NCI-H226 (cell line): ENCODE data around the gene KCNAB1.
"Not testable (repeated sequence)": the region's sequence is repeated elsewhere in the genome, so short reads cannot be mapped to it uniquely, and the experiment has no call there.

Experiments used
- DNase-seq: peaks from one replicate; pipeline ENCODE4 v3.0.0-alpha.2; 2015

Gene KCNAB1

GRCh38 chr3:156180077-156180476 lies 59.7 kb downstream of the KCNAB1 start:
- peak; percentile 74 for DNase-seq

GRCh38 chr3:156181509-156181908 lies 61.1 kb downstream of the KCNAB1 start:
- DNase-seq = peak; percentile 92

GRCh38 chr3:156183396-156183795 lies 63.0 kb downstream of the KCNAB1 start:
- DNase-seq = no peak

DNA sequence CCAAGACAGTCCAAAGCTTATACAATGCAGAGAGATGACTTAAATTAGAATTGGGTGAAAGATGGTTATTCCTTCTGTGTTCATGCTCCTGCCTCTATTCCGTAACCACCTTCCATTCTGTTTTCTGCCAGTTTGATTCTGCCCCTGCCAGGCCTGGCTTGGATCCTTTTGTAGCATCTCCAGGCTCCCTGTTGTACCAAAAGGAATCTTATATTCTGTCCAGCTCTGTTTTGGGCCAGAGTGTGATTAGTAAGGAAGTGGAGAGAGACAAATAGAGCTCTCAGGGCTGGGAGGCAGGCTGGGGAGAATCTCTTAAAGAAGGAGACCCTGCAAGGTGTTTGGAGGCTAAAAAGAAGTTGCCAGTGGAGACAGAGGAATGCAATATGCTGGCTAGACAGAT lies 63.8 kb downstream of the KCNAB1 start:
- DNase-seq = no peak

- DNase-seq = peak; percentile 86
Measured at GRCh38 chr3:156187146-156187769, 66.9 kb downstream of the KCNAB1 start.

DNA sequence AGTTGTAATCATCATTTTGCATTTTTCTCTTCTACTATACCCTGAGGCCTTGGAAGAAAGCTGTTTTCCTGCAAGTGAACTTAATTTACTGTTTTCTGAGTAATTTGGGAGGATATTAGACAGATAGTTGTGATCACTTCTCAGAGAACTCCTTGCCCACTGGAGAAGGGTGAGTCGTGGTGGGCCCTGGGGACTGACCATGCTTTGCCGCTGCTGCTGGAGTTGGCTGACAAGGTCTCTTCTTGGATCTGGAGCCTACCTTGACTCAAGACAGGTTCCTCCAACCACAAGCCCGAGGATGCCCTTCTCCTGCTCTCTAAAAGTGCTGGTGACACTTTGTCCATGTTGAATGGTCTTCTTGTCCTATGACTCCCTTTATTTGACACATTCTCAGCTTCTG lies 68.4 kb downstream of the KCNAB1 start:
- DNase-seq = no peak

GRCh38 chr3:156189927-156190326 lies 69.5 kb downstream of the KCNAB1 start:
- no peak for DNase-seq

- not testable (repeated sequence) for DNase-seq
Measured at GRCh38 chr3:156194945-156195344, 74.6 kb downstream of the KCNAB1 start.

DNA sequence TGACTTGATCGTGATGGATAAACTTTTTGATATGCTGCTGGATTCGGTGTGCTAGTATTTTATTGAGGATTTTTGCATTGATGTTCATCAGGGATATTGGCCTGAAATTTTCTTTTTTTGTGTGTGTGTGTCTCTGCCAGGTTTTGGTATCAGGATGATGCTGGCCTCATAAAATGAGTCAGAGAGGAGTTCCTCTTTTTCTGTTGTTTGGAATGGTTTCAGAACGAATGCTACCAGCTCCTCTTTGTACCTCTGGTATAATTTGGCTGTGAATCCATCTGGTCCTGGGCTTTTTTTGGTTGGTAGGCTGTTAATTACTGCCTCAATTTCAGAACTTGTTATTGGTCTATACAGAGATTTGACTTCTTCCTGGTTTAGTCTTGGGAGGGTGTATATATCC lies 76.8 kb downstream of the KCNAB1 start:
- DNase-seq = not testable (repeated sequence)

- DNase-seq = no peak
Measured at GRCh38 chr3:156201411-156202405, 81.3 kb downstream of the KCNAB1 start.

DNA sequence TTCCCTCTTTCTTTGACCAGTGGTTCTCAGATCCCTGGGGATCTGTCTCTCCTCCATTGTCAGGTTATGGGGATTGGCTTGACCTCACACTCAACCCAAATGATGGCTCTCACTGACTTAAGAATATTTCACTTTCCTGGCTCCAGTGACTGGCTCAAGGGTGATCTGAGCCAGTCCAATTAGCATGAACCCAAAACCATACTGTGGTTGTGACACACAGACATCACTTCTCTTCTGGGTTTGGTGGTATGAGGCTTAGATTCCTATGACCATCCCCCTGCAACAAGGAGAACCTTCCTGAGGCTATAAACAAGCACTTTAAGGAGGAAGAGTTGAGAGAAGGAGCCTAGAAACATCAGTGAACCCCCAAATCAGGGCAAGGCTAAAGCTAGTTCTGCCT lies 85.8 kb downstream of the KCNAB1 start:
- no peak for DNase-seq

DNA sequence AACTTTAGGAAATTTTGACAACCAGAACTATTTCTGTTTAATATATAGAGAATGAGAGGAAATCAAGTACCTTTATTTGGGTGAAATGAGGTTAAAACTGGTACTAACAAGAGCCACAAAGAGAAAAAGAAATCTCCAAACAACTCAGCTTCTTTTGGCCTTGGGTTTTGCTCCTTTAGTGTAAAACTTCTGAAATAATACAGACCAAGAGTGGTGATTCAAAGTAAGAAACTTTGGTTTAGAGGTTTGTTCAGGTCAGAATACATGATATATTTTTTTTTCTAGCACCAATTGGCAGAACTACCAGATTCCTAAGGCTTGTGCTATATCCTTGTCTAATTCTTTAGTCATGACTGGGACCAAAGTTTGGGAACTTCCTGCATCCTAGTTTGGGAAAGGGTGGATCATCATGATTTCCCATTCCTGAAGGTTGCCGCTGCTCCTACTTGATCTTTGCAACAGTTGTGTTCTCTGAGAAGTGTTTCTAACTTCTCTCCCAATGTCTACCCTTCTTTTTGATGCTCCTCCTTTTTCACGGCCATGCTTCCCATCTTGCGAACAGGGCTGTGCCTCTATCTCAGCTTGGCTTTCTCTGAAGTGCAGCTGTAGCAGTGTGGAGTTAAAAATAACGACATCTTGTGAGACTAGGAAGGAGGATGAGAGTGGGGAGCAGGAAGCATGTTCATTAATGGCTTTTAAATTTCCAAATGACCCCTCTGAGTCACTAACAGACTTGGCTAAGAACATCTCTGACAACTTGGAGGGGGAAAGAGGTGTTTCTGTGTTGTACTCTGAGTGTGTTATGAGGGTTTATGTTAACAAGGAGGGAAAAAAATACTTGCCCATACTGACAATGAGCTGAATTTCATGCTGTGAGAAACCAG lies 87.7 kb downstream of the KCNAB1 start:
- DNase-seq = no peak

DNA sequence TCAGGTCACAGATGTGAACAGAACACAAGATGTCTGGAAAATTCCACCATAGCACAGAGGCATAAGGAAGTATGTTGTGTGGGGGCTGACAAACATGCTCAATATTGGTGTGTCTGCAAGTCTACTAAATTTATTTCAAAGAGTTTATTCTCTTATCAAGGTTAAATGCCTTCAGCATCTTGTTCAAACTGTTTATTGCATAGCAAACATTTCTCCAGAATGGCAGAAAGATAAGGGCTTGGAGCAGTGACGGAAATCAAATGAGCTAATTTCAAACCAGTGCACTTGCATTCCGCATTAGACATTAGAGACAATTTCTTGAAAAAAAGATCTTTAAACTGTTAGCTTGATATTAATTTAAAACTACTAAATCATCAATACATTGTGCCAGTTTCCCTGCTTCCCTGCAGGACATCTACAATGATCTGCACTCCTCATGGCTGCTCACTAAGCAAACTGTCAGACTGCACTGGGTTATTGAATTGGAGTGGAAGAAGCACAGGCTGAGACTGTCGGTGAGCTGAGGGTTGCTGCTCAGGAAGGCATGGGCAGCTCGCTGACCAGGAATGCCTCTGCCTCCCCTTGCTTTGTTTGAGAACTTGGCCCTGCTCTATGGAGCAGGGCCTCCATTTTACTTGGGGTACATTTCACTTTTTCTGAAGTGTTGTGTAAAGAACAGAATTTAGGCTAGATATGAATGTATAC lies 89.4 kb downstream of the KCNAB1 start:
- DNase-seq = peak; percentile 61

- peak; percentile 91 for DNase-seq
Measured at GRCh38 chr3:156211583-156211982, 91.2 kb downstream of the KCNAB1 start.

GRCh38 chr3:156214676-156215075 lies 94.3 kb downstream of the KCNAB1 start:
- DNase-seq = no peak

DNA sequence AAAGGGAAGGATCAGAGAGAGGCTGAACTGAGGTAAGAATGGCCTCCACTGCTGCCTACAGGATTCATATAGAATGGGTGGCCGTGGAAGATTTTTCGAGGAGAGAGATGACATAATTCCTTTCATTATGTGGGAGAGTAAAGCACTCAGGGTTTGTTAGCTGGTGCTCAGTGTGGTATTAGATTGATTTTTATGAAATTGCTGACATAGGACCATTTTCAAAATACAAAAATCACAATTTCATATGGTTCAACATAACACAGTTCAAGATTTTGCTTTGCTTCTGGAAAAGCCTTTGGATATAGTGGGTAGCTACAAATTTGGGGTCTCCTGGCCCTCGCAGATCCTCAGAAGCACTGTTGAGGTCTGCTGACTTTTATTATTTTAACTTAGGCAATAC lies 95.4 kb downstream of the KCNAB1 start:
- DNase-seq = no peak

DNA sequence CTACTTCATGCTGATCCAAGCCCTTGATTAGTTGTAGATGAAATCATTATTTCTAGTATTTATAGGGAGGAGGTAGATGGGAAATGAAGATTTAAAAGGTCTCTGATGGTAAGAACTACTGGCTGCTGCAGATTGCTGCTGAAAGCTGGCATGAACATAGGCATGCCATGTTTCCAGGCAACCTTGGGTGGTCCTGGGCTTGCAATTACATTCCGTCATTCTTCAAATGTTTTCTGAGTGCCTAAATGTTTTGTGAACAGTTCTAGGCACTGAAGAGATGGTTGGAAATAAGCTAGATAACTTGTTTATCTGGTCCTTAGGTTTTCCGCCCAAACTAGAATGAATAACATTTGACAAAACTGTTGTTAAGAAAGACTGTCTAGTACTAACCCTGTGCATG lies 95.8 kb downstream of the KCNAB1 start:
- DNase-seq = no peak

GRCh38 chr3:156216852-156217251 lies 96.5 kb downstream of the KCNAB1 start:
- DNase-seq = no peak

DNA sequence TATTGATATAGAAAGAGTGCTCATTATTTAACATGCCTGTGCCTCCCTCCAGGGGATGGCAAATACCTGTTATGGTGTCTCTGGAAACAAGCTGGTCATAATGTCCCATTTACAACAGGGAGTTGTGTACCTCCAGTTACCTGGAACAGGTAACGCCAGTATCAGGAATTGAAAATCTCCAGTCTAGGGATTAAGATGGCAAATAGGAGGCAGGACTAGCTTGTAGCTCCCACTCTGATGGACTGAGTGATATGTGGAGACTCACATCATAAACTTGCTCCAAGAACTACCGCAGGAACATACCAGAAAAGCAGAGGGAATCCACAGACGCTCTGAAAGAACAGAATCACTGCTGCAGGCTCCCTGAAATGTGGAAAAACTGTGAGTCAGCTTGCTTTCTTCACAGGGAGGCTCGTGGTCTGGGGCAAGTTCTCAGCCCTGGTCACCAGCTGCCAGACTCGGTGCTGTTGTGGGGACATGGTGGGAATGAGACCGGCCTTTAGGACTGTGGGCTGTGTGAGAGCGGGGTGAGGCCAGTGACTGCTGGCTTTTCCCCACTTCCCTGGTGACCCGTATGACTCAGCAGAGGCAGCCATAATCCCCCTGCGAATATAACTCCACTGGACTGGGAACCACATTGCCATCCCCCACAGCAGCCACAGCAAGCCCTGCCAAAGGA lies 97.4 kb downstream of the KCNAB1 start:
- no peak for DNase-seq

DNA sequence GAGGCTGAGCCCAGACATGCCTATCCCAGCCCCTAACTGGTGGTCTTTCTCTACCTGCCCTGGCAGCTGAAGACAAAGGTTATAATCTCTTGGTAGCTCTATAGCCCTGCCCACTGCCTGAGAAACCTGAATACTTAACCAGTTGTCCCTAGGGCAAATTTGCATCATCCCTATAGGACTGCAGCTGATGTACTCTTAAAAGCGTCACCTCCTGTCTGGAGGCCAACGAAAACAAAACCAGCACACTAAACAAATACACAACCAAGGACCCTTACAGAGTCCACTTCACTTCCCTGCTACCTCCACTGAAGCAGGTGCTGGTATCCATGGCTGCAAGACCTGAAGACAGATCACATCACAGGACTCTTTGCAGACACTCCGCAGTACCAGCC lies 98.0 kb downstream of the KCNAB1 start:
- DNase-seq = no peak

GRCh38 chr3:156222381-156222780 lies 102.0 kb downstream of the KCNAB1 start:
- not testable (repeated sequence) for DNase-seq

GRCh38 chr3:156224046-156224445 lies 103.7 kb downstream of the KCNAB1 start:
- DNase-seq = not testable (repeated sequence)
